MM.1S (cell line): Measurements from ENCODE around the gene FAM20C.

Experiments
- DNase-seq: peaks from one replicate; pipeline ENCODE4 v3.0.0-alpha.2; 2015
- H2AFZ ChIP-seq: fragments of 300-600 bp; sonication (generic); 2 replicates; pipeline ENCODE4 v1.6.0; 2016; ENCODE audit warnings: antibody characterized with exemption, low read length
- H3F3A ChIP-seq: fragments of 300-600 bp; sonication (generic); 2 replicates; pipeline ENCODE4 v1.6.1; 2016; ENCODE audit warnings: mild to moderate bottlenecking, antibody characterized with exemption, low read length, moderate library complexity, mixed read lengths; ENCODE audit not compliant: insufficient read depth
- H3K27ac ChIP-seq: fragments of 300-600 bp; sonication (generic); 2 replicates; pipeline ENCODE4 v1.5.1; 2016; ENCODE audit warnings: mild to moderate bottlenecking, low read length
- H3K27me3 ChIP-seq: fragments of 300-600 bp; sonication (generic); replicated peaks from 2 replicates; pipeline ENCODE4 v1.6.0; 2016; ENCODE audit warnings: low read length; ENCODE audit not compliant: insufficient read depth
- H3K36me3 ChIP-seq: fragments of 300-600 bp; sonication (generic); replicated peaks from 2 replicates; pipeline ENCODE4 v1.6.1; 2016; ENCODE audit warnings: mild to moderate bottlenecking, low read length, mixed read lengths; ENCODE audit not compliant: insufficient read depth
- H3K4me1 ChIP-seq: fragments of 300-600 bp; sonication (generic); 2 replicates; pipeline ENCODE4 v1.6.1; 2016; ENCODE audit warnings: low read length, mixed read lengths
- H3K4me2 ChIP-seq: fragments of 300-600 bp; sonication (generic); 2 replicates; pipeline ENCODE4 v1.6.0; 2016; ENCODE audit warnings: low read depth, low read length
- H3K4me3 ChIP-seq: fragments of 300-600 bp; sonication (generic); 2 replicates; pipeline ENCODE4 v1.5.1; 2016; ENCODE audit warnings: low read length, mixed read lengths
- H3K79me2 ChIP-seq: fragments of 300-600 bp; sonication (generic); 2 replicates; pipeline ENCODE4 v1.6.1; 2016; ENCODE audit warnings: mixed run types, low read length, mixed read lengths
- H3K9ac ChIP-seq: fragments of 300-600 bp; sonication (generic); 2 replicates; pipeline ENCODE4 v1.6.1; 2016; ENCODE audit warnings: low read length, mixed read lengths
- H3K9me2 ChIP-seq: fragments of 300-600 bp; sonication (generic); replicated peaks from 2 replicates; pipeline ENCODE4 v1.6.1; 2016; ENCODE audit warnings: mild to moderate bottlenecking, low read length, mixed read lengths; ENCODE audit not compliant: insufficient read depth
- H3K9me3 ChIP-seq: fragments of 300-600 bp; sonication (generic); replicated peaks from 2 replicates; pipeline ENCODE4 v1.6.1; 2016; ENCODE audit warnings: mild to moderate bottlenecking, low read length, mixed read lengths; ENCODE audit not compliant: insufficient read depth
- H4K20me1 ChIP-seq: fragments of 300-600 bp; sonication (generic); 2 replicates; pipeline ENCODE4 v1.6.1; 2016; ENCODE audit warnings: mild to moderate bottlenecking, low read length, moderate library complexity, mixed read lengths; ENCODE audit not compliant: insufficient read depth
- CTCF ChIP-seq: fragments of 300-600 bp; sonication (generic); IDR thresholded peaks from 2 replicates; pipeline ENCODE4 v1.5.1; 2016; ENCODE audit warnings: antibody characterized with exemption, low read length, mixed read lengths
- EZH2 ChIP-seq: fragments of 300-600 bp; sonication (generic); optimal IDR thresholded peaks from 2 replicates; pipeline ENCODE3; 2017; ENCODE audit warnings: low read depth, mild to moderate bottlenecking, antibody characterized with exemption, low read length, mixed read lengths
- EZH2phosphoT487 ChIP-seq: fragments of 300-600 bp; sonication (generic); IDR thresholded peaks from 2 replicates; pipeline ENCODE4 v1.6.1; 2018; ENCODE audit warnings: antibody characterized with exemption, low read length

Gene FAM20C

GRCh38 chr7:186516-187113 lies 5.8 kb upstream of the FAM20C start:
- no peaks in the 10 kb centered on the region for H3F3A ChIP-seq
- no peaks in the 10 kb centered on the region for H3K4me1 ChIP-seq

DNA sequence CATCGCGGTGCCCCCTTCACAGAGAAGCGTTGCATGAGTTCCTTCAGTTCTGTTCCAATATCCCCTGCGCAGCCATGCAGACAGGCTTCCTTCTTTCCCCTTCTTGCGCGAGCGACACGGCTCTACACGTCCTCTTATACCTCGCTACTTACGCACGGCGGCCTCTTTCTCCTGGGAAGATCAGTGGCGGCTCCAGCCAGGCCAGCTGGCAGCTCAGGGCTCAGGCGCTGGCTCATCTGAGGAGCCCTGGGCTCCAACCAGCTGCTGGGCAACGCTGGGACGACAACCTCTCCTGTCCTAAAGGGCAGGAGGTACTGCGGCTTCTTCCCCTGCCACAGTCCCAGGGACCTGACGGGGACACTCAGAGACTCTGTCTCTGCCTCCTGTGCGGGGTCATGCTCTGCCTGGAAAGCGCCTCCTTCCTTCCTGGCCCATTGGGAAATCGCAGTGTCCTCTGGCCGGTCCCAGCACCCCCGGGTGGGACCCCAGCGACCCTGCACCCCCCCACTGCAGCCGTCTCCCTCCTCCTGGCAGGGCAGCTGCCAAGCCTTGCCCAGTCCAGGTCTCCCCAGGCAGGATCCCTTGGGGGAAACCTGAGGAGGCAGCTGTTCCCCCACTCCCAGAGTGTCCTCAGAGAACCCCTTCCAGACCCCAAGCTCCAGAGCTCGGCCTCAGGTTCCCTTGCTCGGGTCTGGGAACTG lies 5.0 kb upstream of the FAM20C start:
- H3K27ac ChIP-seq, result no peak overlapping the region
- no peak overlapping the region for H3K4me2 ChIP-seq
- no peak overlapping the region for H3K4me3 ChIP-seq
- DNase-seq, result no peak
- no peak overlapping the region for H3K9ac ChIP-seq
- no peak overlapping the region for H2AFZ ChIP-seq
- H3K4me1 ChIP-seq, result no peaks in the 10 kb centered on the region
- no peaks in the 10 kb centered on the region for H3K36me3 ChIP-seq
- TF ChIP-seq EZH2phosphoT487, result no peak
- TF ChIP-seq CTCF, result no peak
- TF ChIP-seq EZH2, result no peak
- no peaks in the 10 kb centered on the region for H3K9me3 ChIP-seq
- no peaks in the 10 kb centered on the region for H3K79me2 ChIP-seq
- no peaks in the 10 kb centered on the region for H3K9me2 ChIP-seq
- no peaks in the 10 kb centered on the region for H4K20me1 ChIP-seq
- no peaks in the 10 kb centered on the region for H3F3A ChIP-seq
- no peaks in the 10 kb centered on the region for H3K27me3 ChIP-seq

More at GRCh38 chr7:186516-187113, 5.8 kb upstream of the FAM20C start:
- no peak overlapping the region for H2AFZ ChIP-seq
- no peaks in the 10 kb centered on the region for H3K36me3 ChIP-seq
- no peak overlapping the region for H3K4me2 ChIP-seq
- no peaks in the 10 kb centered on the region for H3K9me2 ChIP-seq
- H3K79me2 ChIP-seq, result no peaks in the 10 kb centered on the region
- TF ChIP-seq EZH2phosphoT487, result no peak
- TF ChIP-seq CTCF, result no peak
- no peak for TF ChIP-seq EZH2
- H3K9me3 ChIP-seq, result no peaks in the 10 kb centered on the region
- no peak overlapping the region for H3K4me3 ChIP-seq
- no peak overlapping the region for H3K9ac ChIP-seq
- H3K27ac ChIP-seq, result no peak overlapping the region
- H3K27me3 ChIP-seq, result no peaks in the 10 kb centered on the region
- no peak for DNase-seq
- no peaks in the 10 kb centered on the region for H4K20me1 ChIP-seq

GRCh38 chr7:188174-188573 lies 4.2 kb upstream of the FAM20C start:
- Histone ChIP-seq H3K9me3 (no peaks in the 10 kb centered on the region), H3K27ac (no peak overlapping the region), H3K9me2 (no peaks in the 10 kb centered on the region), H3F3A (no peaks in the 10 kb centered on the region), H3K4me2 (no peak overlapping the region), H2AFZ (no peak overlapping the region), H3K36me3 (no peaks in the 10 kb centered on the region), H3K79me2 (no peaks in the 10 kb centered on the region), H4K20me1 (no peaks in the 10 kb centered on the region), H3K27me3 (no peaks in the 10 kb centered on the region), H3K4me3 (no peak overlapping the region), H3K9ac (no peak overlapping the region), H3K4me1 (no peaks in the 10 kb centered on the region)
- DNase-seq, result no peak
- TF ChIP-seq EZH2phosphoT487 (no peak), EZH2 (no peak), CTCF (no peak)
